GM12891 (cell line): ENCODE measurements around the gene F12.

ENCODE experiments used
- DNase-seq: peaks from one replicate; pipeline ENCODE4 v3.0.0; 2011; ENCODE audit warnings: low spot score; ENCODE audit not compliant: insufficient read length
- FAIRE-seq: peaks from 2 replicates; lab custom pipeline; 2011; peaks lifted over from hg19 to GRCh38; lab: Jason Lieb, UNC
- PAX5 ChIP-seq: IDR thresholded peaks from 2 replicates; pipeline ENCODE4 v1.6.1; 2011; ENCODE audit warnings: low read length, moderate library complexity, mild to moderate bottlenecking; ENCODE audit not compliant: insufficient read depth, severe bottlenecking
- POLR2A ChIP-seq: IDR thresholded peaks from 2 replicates; pipeline ENCODE4 v1.6.1; 2011; ENCODE audit warnings: low read depth, low read length, control low read depth
- POLR2AphosphoS5 ChIP-seq: IDR thresholded peaks from 2 replicates; pipeline ENCODE4 v1.6.1; 2011; ENCODE audit warnings: low read depth, low read length, control low read depth
- POU2F2 ChIP-seq: IDR thresholded peaks from 2 replicates; pipeline ENCODE4 v1.6.1; 2011; ENCODE audit warnings: low read depth, mild to moderate bottlenecking, control low read depth, low read length, moderate library complexity
- SPI1 ChIP-seq: IDR thresholded peaks from 2 replicates; pipeline ENCODE4 v1.6.1; 2011; ENCODE audit warnings: low read depth, low read length, control low read depth
- TAF1 ChIP-seq: IDR thresholded peaks from 2 replicates; pipeline ENCODE4 v1.6.1; 2011; ENCODE audit warnings: low read depth, low read length, control low read depth

F12 gene

GRCh38 chr5:177355162-177355867, 54.0 kb downstream of the F12 start:
- TF ChIP-seq SPI1 (no peak), POLR2AphosphoS5 (no peak), PAX5 (no peak), POU2F2 (no peak), POLR2A (no peak), TAF1 (no peak)
- DNase-seq (no peak), FAIRE-seq (no peak)

DNA sequence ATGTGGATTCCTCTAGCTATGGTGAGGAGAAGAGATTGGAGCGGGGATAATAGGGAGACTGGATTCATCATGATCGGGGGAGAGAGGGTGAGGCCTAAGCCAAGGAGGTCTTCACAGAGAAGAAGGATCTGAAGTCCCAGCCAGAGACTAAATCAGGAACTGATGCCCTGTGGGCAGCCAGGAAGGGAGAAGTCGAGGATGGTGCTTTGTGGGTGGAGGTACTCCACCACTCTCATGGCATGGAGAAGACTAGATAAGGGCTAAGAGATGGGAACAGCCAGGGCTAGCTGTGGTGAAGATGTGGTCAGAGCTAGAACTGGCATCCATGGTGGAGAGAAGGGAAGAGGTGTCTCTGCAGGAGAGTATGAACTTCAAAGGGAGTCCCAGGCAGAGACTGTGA, 54.7 kb downstream of the F12 start:
- TF ChIP-seq POLR2AphosphoS5: no peak
- TF ChIP-seq POLR2A: no peak
- no peak for TF ChIP-seq PAX5
- TF ChIP-seq SPI1: no peak
- no peak for TF ChIP-seq TAF1
- no peak for TF ChIP-seq POU2F2
- FAIRE-seq: no peak
- DNase-seq: no peak

DNA sequence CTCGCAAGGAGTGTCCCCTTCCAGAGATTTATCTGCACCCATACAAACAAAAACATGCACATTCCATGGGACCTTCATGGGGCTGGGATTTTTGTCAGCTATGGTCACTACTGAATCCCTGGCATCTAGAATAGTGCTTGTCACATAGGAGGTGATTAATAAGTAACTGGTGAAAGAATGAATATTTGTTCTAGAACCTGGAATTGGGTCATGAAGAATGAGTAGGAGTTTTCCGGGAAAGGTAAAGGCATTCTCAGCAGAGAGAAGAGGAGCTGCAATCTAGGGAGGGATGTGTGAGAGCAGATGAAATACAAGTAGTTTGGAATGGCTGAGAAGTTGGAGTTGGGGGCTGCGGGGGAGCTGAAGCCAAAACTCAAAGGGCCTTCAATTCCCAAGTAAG, 55.1 kb downstream of the F12 start:
- FAIRE-seq (no peak), DNase-seq (no peak)
- TF ChIP-seq POLR2AphosphoS5: no peak

DNA sequence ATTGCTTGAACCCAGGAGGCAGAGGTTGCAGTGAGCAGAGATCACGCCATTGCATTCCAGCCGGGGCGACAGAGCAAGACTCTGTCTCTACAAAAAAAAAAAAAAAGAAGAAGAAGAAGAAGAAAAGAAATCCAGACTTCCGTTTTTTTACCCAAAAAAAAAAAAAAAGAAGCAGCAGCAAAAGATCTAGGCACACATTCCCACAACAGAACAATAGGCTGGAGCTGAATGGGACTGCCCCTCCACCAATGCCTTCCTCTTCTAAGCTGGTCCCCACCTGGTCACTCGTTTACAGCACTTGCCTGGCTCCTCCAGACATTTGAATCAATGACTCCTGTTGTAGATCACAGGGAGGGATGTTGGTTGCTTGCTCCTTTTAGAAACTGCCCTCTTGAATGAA, 56.3 kb downstream of the F12 start:
- no peak for DNase-seq
- no peak for FAIRE-seq
- TF ChIP-seq TAF1 (no peak), POLR2AphosphoS5 (no peak), SPI1 (no peak), PAX5 (no peak), POLR2A (no peak), POU2F2 (no peak)
